ENCODE data around the gene SLC9A3.
A peak's percentile ranks its signal among the peaks of the same experiment; 100 is the strongest.
"Not testable (repeated sequence)": the region's sequence is repeated elsewhere in the genome, so short reads cannot be mapped to it uniquely, and the experiment has no call there.

The SLC9A3 gene

DNA sequence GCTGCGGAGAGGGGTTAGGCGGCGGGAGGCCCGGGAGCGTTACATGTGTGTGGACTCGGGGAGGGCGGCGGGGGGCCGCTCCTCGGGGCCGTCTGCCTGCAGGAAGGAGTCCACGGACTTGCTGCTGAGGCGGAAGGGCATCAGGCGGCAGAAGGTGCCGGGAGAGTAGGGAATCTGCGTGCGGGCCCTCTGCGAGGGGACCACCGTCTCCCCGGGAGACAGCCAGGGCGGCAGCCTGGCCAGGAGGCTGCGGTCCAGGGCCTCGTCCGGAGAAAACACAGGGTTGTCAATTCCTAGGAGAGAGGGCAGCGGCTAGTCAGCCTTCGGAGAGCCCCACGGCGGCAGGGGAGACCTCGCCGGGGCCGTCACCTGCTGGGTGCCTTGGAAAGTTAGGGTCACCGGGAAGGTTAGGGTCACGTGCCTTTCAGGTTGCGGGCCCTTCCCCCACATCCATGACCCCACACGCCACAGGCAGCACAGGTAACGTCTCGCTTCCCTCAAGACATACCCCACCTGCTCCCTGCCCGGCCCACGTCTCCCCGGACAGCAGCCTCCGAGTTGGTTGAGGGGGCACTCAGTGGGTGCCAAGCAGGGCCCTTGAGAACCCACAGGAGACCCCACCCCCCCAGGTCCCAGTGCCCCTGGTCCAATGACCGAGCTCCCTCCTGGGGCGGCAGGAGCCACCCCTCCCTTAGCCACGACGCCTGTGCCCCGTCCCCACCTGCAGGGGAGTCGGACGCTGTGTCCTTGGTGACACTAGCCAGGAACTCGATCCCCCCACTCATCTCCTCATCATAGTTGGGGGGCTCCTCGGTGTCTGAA, 49.2 kb downstream of the SLC9A3 start:
- peak; percentile 7 for DNase-seq (ENCODE audit: low spot score)

DNA sequence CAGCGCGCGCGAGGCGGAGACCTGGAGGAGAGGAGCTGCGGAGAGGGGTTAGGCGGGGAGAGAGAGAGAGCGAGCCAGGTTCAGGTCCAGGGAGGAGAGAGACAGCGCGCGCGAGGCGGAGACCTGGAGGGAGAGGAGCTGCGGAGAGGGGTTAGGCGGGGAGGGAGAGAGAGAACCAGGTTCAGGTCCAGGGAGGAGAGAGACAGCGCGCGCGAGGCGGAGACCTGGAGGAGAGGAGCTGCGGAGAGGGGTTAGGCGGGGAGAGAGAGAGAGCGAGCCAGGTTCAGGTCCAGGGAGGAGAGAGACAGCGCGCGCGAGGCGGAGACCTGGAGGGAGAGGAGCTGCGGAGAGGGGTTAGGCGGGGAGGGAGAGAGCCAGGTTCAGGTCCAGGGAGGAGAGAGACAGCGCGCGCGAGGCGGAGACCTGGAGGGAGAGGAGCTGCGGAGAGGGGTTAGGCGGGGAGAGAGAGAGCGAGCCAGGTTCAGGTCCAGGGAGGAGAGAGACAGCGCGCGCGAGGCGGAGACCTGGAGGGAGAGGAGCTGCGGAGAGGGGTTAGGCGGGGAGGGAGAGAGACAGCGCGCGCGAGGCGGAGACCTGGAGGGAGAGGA, 49.9 kb downstream of the SLC9A3 start:
- DNase-seq (ENCODE audit: low spot score): not testable (repeated sequence)

DNA sequence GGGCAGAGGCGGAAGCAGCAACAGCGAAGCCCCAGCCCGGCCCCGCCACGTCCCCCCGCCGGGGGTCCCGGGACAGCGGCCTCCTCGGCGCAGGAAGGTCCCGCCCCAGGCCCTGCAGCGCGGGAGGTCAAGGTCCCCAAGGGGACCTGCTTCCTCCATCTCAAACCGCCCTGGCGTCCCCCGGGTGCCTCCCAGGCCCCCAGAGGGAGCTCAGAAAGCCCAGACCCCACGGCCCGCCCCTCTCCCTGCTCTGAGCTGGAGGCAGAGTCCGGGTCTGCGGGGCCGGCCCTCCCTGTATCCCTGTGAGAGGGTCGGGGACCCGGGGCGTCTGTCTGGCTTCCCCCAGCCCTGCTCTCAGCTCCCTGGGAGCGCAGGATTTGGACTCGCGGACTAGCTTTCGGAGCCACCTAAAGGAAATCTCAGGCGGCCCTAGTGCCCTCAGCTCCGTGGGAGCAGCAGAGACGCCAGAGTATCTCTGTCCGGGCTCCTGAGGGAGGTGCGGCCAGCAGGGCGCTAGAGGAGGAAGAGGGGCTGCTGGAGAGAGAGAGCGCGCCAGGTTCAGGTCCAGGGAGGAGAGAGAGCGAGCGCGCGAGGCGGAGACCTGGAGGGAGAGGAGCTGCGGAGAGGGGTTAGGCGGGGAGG, 50.6 kb downstream of the SLC9A3 start:
- peak; percentile 31 for DNase-seq (ENCODE audit: low spot score)

DNA sequence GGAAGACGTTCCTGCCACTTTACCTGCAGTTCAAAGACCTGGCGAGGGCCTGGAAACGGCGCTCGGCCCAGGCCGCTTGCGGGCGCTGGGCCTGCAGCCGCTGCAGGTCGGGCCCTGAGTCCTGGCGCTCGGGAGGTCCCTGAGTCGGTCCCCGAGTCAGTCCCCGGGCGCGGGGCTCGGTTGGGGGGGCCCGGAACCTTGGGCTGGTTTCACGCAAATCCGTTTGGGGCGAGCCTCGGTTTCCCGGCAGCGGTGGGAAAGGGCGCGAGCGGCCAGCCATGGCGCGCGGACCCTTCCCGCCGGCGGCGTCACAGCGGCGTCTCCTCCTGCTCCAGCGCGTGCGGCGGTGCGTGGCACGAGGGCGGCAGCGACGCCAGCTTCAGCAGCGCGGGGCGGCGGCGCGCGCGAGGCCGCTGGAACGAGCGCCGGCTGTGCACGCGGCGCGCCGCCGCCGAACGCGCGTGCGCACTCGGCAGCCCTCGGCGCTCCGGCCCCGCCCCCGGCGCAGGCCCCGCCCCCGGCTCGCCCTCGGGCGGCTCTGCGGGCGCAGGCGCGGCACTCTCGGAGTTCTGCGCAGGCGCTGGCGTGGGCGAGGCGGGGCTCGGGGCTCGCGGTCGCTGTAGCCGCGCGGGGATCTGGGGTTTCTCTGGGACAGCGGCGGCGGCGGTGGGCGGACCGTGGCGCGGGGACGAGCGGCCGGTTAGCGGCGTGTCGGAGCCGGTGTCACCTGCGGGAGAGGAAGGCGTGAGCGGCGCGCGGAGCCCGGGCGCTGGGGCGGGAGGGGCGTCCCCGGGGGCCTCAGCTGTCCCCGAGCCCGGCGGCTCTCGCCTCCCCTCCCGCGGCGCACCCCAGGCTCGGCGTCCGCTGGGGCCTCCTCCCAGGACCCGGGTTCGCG, 51.3 kb downstream of the SLC9A3 start:
- peak; percentile 88 for DNase-seq (ENCODE audit: low spot score)

DNA sequence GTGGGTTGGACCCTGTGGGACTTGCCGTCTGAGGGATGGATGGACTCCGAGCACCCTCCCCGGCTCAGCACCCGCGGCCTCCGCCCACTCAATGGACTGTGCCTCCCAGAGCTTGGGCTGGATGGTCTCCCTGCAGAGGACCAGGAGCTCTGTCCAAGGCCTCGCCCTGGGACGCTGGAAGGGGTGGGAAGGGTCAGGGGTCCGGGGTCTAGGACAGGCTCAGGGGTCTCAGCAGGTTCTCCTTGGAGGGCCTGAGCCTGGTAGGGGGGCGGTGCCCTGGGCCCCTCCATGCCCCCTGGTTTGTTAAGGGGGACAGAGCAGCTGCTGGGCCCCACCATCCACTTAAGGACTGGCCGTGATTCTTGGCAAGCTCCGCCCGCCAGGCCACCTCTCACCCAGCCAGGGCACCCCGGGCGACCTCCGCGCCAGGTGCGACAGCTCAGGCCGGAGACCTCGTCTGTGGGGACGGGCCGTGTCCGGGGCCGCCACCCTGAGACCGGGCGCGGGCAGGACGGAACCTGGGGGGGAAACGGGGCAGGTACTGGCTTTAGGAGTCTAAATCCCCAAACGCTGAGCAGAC, 52.1 kb downstream of the SLC9A3 start:
- DNase-seq (ENCODE audit: low spot score): no peak

DNA sequence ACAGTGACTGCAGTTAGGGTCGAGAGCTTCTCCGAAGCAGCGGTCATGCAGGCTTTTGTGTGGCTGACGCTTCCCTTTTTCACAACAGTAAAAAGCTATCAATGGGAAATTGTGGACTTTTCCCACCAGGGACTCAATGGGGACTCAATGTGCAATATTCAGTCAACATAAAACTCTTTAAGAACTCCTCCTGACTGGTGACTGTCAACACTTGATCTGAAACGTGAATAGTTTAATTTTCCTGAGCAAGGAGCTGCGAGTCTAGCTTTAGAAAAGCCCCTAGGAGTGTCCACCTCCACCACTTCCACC, 52.5 kb downstream of the SLC9A3 start:
- DNase-seq (ENCODE audit: low spot score): no peak

DNA sequence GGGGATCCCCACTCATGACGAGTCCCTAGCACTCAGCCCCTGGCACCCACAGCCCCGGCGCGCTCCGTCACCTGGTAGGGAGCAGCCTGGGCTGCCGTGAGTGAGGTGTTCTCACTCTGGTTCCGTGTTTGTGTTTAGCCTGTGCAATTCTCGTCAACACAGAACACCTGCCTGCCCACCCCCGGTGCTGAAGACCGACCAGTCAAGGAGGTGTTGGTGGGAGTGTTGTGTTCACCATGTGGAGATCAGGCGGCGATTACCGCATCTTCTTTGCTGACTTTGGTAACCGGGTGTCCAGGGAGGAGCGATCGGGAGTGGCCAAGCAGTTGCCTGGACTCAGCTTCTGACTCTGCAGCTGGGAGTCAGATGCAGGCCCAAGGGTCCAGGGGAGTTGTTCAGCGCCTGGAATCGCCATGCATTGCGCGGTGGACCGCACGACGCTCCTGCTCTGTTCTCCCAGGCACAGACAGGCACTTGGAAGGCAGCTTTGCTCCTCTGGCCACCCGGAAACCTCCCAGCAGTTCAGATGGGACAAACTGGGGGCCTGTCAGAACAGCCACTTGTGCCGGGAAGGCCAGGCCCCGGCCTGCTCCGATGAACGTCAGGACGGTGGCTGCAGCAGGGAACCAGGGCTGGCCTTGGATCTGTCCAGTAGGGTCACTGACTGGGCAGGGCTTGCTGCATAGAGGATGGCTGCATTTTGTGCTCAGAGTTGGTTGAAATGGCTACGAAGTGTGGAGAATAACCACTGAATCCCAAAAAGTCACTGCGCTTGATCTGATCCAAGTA, 53.1 kb downstream of the SLC9A3 start:
- no peak for DNase-seq (ENCODE audit: low spot score)

DNA sequence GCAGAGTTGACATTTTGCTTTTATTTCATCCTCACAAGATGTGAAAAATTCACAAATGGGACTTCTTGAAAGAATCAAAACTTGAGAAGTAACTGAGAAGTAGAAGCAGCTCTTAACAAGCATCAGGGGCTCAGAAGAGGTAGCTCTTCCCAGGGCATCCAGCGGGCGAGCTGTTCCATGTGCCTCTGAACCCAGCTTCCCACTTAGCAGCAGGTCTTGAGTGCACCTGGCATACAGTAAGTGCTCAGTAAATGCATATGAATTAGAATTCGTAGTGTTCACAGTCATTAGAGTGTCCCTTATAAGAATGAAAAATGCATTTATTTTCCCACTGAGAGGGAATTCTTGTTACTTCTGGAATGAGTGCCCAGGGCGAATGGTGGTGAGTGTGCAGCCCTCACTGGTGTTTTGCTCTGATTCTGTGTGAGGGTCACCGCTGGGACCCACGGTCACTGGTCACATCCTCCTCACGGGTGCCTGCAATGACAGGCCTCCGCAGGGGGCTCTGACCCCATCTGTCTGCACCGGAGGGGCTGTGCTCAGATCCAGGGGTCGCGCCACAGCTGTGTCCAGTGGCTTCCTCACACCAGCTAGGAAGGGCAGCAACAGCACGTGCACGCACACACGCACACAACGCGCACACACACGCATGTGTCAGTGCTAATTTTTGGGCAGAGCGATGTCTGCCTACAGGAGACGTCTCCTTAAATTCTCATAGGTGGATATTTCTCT, 54.3 kb downstream of the SLC9A3 start:
- DNase-seq (ENCODE audit: low spot score): no peak

DNA sequence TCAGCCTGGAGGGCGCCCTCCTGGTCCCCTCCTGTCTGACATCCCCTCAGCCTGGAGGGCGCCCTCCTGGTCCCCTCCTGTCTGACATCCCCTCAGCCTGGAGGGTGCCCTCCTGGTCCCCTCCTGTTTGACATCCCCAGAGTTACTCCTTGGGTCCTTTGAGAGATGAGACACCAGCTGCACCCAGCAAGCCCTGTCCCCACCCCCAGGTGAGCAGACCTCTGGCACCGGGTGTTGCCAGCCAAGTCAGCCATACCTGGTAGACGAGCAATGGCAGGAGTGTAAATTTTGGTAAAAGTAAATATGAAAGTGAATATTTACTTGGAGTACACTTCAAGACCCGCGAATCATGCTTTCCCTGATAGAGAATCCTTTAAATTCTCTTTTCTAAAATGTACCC, 55.8 kb downstream of the SLC9A3 start:
- no peak for DNase-seq (ENCODE audit: low spot score)

DNA sequence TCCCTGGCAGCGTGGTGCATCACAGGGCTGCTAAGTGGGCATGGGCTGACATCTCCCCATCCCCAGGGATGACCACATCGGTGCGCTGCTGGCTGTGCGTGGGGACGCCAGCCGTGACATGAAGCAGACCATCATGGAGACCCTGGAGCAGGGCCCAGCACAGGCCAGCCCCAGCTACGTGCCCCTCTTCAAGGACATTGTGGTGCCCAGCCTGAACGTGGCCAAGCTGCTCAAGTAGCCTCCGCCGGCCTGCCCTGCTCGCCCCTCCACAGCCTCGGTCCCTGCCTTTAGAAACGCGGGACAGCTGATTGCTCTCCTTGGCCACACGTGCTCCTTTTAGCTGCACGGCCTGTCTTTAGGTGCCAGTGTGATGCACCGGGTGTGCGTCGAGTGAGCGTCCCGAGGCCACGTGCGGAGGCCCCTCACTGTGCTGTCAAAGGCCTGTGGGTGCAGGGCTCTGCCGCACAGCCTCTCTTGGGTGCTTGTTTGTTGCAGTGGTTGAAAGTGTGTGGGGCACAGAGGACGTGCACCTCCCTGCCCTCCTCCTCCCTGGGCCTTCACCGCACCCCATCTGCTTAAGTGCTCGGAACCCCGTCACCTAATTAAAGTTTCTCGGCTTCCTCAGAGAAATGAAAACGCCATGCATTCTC, 57.5 kb downstream of the SLC9A3 start:
- no peak for DNase-seq (ENCODE audit: low spot score)

DNA sequence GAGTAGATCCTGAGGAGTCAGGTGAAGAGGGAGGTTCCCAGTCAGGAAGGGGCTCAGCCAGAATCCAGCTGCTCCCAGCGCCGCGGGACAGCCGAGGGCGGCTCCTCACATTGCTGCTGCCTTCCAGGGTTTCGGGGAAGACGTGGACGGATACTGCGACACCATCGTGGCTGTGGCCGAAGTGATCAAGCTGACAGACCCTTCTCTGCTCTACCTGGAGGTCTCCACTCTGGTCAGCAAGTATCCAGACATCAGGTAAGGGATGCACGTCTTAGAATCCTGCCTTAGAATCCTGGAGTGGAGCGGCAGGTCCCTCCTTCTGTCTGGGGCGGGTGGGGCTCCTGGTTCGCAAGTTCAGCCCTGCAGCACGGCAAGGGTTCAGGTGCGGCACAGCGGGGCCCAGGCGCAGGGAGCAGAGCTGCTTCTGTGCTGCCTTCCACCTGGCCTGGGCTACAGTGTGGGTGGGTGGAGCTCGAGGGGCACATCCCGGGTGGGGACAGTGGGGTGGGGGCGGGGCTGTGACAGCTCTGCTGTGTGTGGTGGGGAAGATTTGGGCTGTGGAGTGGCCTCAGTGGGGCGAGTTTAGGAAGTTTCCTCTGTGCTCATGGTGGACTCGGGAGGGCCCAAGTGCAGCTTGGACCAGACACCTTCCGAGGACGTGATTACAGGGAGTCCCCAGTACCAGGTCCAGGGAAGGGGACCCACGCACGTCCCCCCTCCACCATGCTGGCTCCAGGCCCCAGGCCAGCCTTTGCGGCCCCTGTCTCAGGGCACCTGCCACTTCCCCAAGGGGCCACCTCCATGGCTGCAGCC, 58.5 kb downstream of the SLC9A3 start:
- no peak for DNase-seq (ENCODE audit: low spot score)

DNA sequence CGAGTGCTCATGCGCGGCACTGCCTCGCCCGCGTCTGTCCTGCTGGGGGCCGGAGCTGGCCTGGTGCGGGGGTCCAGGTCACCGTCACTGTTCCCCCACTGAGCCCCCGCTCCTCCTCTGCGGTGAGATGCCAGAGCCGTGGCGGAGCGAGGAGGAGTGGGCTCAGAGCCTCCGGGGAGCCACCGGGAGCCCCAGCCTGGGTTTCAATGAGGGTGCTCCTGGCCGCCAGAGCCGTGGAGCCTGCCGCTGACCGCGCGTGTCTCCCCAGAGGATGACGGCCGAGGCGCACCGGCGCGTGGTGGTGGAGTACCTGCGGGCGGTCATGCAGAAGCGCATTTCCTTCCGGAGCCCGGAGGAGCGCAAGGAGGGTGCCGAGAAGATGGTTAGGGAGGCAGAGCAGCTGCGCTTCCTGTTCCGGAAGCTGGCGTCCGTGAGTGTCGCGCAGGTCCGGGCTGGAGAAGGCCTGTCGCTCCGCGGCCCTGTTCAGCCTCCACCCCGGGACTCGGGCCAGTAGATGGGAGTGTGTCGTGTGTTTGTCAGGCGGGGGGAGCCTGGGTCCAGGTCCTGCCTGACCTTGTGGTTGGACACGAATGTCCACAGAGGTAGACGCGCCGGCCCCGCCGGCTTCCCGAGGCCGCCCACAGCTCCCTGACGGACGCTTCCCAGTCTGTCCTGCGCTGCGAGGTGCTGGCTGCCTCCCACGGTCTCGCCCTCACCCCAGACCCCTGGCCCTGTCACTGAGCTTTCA, 59.2 kb downstream of the SLC9A3 start:
- DNase-seq (ENCODE audit: low spot score): no peak

DNA sequence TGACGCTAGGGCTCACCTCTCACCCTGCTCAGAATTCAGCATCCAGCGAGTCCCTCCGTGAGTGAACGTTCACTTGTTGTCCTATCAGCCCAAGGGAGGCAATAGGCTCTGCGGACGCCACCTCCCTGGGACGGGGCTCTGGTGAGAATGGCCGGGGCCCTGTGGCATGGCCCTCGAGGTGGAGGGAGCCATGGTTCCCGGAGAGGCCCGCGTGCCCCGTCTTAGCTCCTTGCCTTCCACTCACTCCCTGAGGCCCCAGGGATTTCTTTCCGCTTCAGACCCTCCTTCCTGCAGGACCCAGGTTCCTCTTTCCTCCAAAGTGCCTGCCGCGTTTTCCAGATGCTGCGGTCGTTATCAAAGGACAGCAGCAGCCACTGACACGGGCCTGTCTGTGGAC, 59.8 kb downstream of the SLC9A3 start:
- no peak for DNase-seq (ENCODE audit: low spot score)

DNA sequence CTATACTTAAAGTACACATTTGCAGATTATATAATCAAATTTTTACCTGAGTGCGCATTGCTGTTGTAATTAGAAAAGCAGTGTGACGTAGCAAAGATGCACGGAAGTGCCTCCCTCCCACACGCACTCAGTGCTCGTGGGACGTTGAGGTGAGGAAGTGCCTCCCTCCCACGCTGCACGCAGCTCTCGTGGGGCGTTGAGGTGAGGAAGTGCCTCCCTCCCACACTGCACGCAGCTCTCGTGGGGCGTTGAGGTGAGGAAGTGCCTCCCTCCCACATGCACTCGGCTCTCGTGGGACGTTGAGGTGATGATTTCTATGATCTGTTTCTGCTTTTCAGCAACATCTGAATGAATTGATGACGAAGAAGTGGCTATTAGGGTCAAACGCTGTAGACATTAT, 60.3 kb downstream of the SLC9A3 start:
- DNase-seq (ENCODE audit: low spot score): no peak

DNA sequence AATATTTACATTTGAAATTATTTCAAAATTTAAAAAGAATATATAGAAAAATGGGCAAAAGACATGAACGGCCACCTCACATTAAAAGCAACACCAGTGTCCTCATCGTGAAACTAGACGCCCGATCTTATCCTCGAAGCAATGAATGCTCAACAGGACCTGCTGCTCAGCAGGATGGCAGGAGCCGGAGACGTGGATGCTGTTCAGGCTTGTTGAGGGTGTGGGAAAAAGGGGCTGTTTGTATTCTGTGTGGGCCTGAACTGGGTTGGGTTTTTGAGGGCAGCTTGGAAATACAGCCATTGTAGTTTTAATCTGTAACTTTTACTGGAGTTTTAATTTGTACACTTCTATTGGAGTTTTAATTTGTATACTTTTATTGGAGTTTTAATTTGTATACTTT, 60.9 kb downstream of the SLC9A3 start:
- no peak for DNase-seq (ENCODE audit: low spot score)

DNA sequence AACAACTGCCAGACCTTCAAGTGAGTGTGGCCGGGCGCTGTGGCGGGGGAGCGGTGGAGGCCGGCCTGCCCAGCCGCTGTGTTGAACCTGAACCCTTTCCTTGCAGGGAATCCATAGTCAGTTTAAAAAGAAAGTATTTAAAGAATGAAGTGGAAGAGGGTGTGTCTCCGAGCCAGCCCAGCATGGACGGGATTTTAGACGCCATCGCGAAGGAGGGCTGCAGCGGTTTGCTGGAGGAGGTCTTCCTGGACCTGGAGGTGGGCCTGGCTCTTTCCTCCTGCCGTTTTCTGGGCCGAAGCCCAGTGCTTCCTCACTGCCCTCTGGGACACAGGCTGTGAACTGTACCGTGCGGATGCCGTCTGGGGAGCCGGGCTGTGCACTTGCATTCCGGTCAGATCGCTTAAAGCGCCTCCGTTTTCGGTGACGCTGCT, 62.2 kb downstream of the SLC9A3 start:
- no peak for DNase-seq (ENCODE audit: low spot score)

DNA sequence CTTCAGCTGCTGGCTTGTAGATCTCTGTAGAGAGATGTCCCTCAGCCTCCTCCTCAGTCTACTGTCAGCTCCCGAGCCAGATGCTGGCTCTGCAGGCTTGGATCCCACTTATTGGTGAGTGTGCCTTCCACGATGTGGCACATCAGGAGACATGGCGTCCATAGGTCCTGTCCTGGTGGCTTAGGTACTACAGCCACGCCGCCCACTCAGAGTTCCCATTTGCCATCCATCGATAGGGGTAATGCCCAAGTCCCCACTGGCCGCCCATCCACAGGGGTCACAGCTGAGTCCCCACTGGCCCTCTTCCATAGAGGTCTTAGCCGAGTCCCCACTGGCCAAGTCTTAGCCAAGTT, 64.0 kb downstream of the SLC9A3 start:
- no peak for DNase-seq (ENCODE audit: low spot score)

DNA sequence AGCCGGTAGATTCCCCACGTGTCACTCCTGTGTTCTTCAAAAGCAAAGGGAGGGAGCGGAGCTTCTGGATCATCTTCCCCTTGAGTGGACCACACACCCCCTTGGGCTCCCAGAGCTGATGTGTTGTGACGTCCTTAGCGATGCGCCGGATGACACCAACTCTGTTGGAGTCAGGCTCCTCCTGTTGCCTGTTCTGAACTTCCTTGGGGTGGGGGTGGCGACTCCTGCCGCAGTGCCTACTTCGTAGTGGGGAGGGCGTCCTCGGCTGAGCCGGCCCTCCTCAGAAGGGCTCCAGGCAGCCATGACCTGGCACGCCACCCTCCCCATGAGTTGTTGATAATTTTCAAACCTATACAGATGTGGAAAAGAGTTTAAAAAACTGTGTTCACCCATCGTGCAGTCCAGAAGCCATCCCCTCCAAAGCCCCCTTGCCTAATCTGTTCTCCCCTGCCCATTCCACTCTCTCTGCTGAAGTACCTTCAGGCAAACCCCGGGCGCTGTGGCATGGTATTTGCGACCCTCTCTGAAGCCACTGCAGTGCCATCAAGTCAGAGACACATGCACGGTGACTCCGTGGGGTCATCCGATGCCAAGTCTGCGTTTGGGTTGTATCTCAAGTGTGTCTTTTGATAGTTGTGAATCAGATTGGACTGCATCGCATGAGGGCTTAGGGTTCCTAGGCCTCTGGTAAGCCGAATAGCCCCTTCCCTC, 64.5 kb downstream of the SLC9A3 start:
- DNase-seq (ENCODE audit: low spot score): no peak
